Suprapubic skin (tissue), 4 donors: ENCODE results near the gene PEMT.

Source experiments
- EP300 ChIP-seq: sonication (generic); formaldehyde crosslinking; IDR thresholded peaks from one replicate; pipeline ENCODE4 v1.6.1; 2017; ENCODE audit warnings: antibody characterized with exemption
- POLR2A ChIP-seq, 2 donors: fragments of 450-650 bp; IDR thresholded peaks; one replicate each; pipeline ENCODE4 v1.6.1; 2017; ENCODE audit warnings: antibody characterized with exemption in 2 of 2, mild to moderate bottlenecking in 2 of 2, moderate library complexity in 2 of 2
- POLR2AphosphoS5 ChIP-seq, 3 donors: sonication (generic); formaldehyde crosslinking; IDR thresholded peaks; one replicate each; pipeline ENCODE4 v1.6.1; 2017; ENCODE audit warnings: antibody characterized with exemption in 3 of 3
- TF ChIP-seq, protein P1 (sequence below), 2 donors: fragments of 200-600 bp in 1 of 2; fragments of 450-650 bp in 1 of 2; sonication (generic) in 1 of 2; IDR thresholded peaks; one replicate each; pipeline ENCODE4 v1.5.1; 2016 to 2019; ENCODE audit warnings: antibody characterized with exemption in 2 of 2, mild to moderate bottlenecking in 1 of 2, moderate library complexity in 1 of 2

GRCh38 chr17:17623904-17624303, 32.4 kb upstream of the PEMT start:
- no peak for TF ChIP-seq POLR2A (IDR thresholded peaks at IDR 0.05)
- TF ChIP-seq, protein P1, sequence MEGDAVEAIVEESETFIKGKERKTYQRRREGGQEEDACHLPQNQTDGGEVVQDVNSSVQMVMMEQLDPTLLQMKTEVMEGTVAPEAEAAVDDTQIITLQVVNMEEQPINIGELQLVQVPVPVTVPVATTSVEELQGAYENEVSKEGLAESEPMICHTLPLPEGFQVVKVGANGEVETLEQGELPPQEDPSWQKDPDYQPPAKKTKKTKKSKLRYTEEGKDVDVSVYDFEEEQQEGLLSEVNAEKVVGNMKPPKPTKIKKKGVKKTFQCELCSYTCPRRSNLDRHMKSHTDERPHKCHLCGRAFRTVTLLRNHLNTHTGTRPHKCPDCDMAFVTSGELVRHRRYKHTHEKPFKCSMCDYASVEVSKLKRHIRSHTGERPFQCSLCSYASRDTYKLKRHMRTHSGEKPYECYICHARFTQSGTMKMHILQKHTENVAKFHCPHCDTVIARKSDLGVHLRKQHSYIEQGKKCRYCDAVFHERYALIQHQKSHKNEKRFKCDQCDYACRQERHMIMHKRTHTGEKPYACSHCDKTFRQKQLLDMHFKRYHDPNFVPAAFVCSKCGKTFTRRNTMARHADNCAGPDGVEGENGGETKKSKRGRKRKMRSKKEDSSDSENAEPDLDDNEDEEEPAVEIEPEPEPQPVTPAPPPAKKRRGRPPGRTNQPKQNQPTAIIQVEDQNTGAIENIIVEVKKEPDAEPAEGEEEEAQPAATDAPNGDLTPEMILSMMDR (IDR thresholded peaks at IDR 0.05): no peak
- no peak for TF ChIP-seq POLR2AphosphoS5 (IDR thresholded peaks at IDR 0.05)
- no peak for TF ChIP-seq EP300
